IPS-15b (cell line): Measurements from ENCODE around the gene TRIM15.

Source experiments
- H3K27me3 ChIP-seq: one replicate; pipeline ENCODE4 v1.6.1; 2013; ENCODE audit warnings: low read length; ENCODE audit not compliant: control insufficient read depth, insufficient read depth
- H3K36me3 ChIP-seq: one replicate; pipeline ENCODE4 v1.6.1; 2013; ENCODE audit warnings: low read length; ENCODE audit not compliant: control insufficient read depth, insufficient read depth
- H3K4me1 ChIP-seq: one replicate; pipeline ENCODE4 v1.6.1; 2013; ENCODE audit warnings: mild to moderate bottlenecking, low read length; ENCODE audit not compliant: control insufficient read depth, insufficient read depth
- H3K4me3 ChIP-seq: one replicate; pipeline ENCODE4 v1.5.1; 2013; ENCODE audit warnings: low read depth, low read length
- H3K9ac ChIP-seq: one replicate; pipeline ENCODE4 v1.6.1; 2013; ENCODE audit warnings: low read depth, mild to moderate bottlenecking, low read length
- H3K9me3 ChIP-seq: one replicate; pipeline ENCODE4 v1.6.1; 2013; ENCODE audit warnings: mild to moderate bottlenecking, low read length; ENCODE audit not compliant: control insufficient read depth, insufficient read depth

The TRIM15 gene

DNA sequence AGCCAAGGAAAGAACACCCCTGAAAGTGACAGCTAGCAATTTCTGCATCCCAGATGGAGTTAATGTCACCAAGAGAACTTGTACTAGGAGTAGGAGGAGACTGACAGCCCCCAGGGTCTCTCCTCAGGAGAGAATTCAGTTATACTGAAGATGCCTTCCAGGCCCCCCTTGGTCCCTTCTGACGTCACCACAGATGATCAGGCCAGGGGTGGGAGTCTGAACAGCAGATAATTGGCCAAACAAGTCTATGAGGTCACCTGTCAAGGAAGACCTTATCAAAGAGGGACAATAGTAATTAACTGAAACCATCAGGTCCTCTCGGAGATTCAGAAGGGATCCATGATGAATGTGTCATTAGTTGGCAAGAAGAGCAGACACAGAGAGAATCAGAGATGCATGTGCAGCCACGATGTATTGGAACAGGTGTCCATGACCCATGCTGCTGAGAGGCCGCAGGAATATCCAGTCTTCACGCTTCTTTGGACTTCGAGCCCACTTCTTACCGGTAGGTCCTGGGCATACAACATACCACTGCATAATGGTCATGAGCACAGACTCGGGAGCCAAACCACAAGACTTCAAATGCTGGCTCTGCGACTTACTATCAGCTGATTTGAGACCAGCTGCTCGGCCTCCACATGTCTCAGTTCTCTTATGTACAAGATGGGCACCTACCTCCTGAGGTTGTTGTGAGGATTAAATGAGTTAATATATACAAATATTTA, 12.5 kb upstream of the TRIM15 start:
- no peaks in the 10 kb centered on the region for H3K4me1 ChIP-seq
- H3K9ac ChIP-seq, result no peak overlapping the region
- H3K36me3 ChIP-seq, result no peaks in the 10 kb centered on the region
- H3K27me3 ChIP-seq, result peaks cover 3% of the 10 kb centered on the region
- no peak overlapping the region for H3K4me3 ChIP-seq
- no peaks in the 10 kb centered on the region for H3K9me3 ChIP-seq

DNA sequence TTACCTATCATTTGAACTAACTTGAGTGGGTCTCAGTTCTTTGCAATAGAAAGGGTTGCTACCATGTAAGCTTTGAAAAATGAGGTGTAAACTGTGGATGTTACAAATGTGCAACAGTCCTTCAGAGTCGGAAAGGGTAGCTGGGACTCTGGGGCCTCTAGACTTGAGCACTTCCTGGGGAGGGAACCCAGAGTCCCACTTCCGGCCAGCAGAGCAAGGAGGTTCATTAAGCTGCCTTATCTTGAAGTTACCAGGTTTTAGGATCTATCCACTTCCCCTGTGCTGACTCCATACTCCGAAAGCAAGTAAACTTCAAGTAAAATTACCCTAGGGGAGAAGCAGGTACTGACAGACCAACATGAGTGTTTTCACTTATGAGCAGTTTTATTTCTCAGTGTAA, 11.8 kb upstream of the TRIM15 start:
- Histone ChIP-seq H3K4me1 (no peaks in the 10 kb centered on the region), H3K9ac (no peak overlapping the region), H3K27me3 (peaks cover 3% of the 10 kb centered on the region), H3K36me3 (no peaks in the 10 kb centered on the region), H3K9me3 (no peaks in the 10 kb centered on the region), H3K4me3 (no peak overlapping the region)

DNA sequence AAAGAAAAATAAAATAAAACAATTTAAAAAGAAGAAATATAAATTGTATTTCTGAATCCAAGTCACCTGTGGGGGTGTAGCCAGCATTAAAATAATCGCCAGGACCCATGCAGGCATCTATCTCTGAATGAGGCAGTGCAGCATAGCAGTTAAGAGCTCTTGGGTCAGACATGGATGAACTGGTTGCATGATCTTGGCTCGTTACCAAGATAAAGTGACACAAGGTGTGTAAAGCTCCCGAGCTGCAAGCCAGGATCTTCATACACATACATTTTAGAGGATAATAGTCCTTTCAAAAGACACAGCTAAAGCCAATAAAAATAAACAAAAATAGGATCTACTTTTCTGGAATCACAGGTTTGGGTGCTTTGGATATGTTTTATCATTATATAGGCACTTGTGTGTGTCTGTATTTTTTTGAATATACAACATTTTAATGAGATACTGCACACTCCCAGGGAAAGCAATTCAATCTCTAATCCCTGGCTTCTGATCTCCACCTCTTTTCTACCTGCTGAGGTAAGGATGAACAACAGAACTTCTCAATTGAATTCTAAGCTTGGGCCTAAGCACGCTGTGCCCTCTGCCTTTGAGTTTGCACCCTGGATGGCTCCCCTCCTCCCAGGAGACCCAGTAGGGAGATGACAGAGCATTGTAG, 11.2 kb upstream of the TRIM15 start:
- peaks cover 3% of the 10 kb centered on the region for H3K27me3 ChIP-seq
- no peaks in the 10 kb centered on the region for H3K36me3 ChIP-seq
- no peaks in the 10 kb centered on the region for H3K4me1 ChIP-seq
- no peak overlapping the region for H3K9ac ChIP-seq
- no peak overlapping the region for H3K4me3 ChIP-seq
- H3K9me3 ChIP-seq, result no peaks in the 10 kb centered on the region

DNA sequence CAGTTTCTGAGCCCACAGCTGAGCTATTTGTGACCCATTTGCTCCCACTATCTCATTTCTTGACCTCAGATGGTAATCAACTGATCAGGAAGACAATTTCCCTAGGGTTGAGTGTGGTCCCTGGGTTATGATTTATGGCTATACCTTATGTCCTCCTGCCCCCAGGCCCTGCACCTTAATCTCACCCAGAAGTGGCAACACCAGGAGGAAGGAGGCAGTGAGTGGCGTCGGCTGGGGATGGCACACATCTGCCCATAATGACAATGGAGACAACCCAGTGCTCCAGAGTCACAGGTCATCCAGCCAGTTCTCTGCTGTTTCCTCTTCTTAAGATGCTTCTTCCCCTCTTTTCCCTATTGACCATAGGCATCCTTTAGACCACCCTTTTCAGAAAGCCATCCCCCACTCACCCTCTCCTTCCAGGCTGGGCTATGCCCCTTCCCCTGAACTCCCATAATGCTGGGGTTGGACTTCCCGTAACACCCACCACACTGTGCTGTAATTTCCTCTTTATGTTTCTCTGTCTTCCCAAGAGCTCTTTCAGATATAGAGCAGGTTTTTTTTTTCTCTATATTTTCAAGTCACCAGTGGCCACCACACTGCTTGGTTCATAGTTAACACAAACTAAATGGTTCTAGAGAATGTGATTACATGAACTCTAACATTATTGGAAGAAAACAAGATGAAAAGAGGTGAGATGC, 10.3 kb upstream of the TRIM15 start:
- Histone ChIP-seq H3K27me3 (peaks cover 3% of the 10 kb centered on the region), H3K4me1 (no peaks in the 10 kb centered on the region), H3K36me3 (no peaks in the 10 kb centered on the region), H3K9me3 (no peaks in the 10 kb centered on the region), H3K4me3 (no peak overlapping the region), H3K9ac (no peak overlapping the region)

DNA sequence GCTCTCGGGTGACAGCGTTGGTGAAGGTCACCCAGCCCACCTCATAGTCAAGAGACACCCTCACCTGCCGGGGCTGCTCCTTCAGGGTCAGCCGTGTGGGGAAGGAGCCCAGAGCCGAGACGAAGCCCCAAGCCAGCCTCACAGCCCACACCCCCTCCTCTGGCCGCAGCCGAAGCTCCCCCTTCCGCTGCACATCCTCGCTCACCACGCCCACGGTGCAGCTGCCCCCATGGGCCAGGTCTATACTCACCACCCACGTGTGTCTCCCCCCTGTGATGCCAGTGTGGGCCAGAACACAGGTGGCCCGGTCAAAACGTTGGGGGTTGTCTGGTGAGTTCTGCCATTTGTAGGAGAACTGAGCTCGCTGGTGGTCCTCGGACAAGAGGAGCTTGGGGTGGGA, 9.3 kb upstream of the TRIM15 start:
- no peaks in the 10 kb centered on the region for H3K9me3 ChIP-seq
- H3K27me3 ChIP-seq, result peaks cover 11% of the 10 kb centered on the region
- no peaks in the 10 kb centered on the region for H3K36me3 ChIP-seq
- H3K4me3 ChIP-seq, result no peak overlapping the region
- no peak overlapping the region for H3K9ac ChIP-seq
- no peaks in the 10 kb centered on the region for H3K4me1 ChIP-seq

DNA sequence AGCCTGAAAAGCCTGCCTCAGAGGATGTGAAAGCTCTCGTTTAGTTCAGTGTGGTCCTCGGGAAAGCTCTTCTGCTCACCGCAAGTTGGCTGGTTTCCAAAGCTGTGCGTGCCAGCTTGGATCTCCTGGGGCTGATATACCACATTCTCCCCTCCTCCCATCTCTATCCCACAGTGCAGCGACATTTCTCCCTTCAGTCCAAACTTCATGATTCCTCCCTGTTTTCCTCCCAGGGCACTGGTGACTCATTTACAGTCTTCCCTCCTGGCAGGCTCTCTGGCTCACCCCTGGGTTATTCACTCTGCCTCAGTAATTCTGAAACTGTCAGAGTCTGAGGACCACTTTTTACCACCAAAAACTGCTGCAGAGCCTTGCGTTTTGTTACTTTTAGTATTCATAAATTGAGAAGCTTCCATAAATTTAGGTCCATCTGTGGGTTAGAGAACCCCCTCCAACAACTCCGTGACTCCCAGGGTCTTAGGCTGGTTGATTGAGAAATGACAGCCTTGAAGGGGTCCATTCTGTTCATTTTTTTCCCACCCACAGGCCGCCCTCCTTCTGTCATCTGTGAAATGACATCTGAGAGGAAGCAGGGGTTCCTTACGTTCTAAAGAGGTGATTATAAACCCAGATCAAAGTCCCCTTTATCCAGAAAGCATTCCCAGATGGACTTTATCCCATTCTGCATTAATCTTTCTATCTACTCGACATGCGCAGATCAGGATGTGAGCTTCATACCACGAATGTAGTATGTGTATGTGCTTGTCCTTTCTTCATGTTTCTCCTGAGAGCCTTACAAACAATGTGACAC, 8.4 kb upstream of the TRIM15 start:
- H3K4me3 ChIP-seq, result no peak overlapping the region
- no peaks in the 10 kb centered on the region for H3K4me1 ChIP-seq
- peaks cover 13% of the 10 kb centered on the region for H3K27me3 ChIP-seq
- no peaks in the 10 kb centered on the region for H3K9me3 ChIP-seq
- H3K9ac ChIP-seq, result no peak overlapping the region
- no peaks in the 10 kb centered on the region for H3K36me3 ChIP-seq

DNA sequence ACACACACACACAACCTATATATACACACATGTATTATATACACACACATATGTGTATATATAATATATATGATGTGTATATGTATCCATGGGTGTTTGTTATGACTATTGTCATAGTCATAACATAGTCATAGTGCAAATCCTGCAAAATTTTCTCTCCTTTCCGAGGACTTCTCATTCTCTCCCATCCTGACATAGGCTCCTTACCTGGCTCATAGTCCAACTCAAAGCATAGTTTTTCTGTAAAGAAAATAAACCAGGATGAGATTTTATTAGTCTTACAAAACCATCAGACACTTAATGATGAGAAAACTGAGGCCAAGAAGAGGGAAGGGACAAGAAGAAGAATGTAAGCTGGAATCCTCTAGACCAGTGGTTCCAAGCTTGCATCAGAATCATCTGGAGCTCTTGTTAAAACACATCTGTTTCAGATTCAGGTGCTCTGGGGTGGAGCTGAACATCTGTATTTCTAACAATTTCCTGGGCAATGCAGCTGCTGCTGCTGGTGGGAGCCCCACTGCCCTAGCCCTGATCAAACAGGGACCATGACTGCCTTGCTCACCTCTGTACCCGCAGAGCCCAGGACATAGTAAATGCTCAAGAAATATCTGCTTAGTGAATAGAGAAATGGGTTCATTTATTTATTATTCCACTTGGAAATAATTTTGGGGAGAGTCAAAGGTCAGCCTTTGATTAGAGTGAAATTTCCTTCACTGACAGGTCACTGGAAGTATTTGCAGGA, 7.7 kb upstream of the TRIM15 start:
- H3K36me3 ChIP-seq, result no peaks in the 10 kb centered on the region
- H3K9me3 ChIP-seq, result no peaks in the 10 kb centered on the region
- no peak overlapping the region for H3K4me3 ChIP-seq
- no peak overlapping the region for H3K9ac ChIP-seq
- H3K27me3 ChIP-seq, result peaks cover 10% of the 10 kb centered on the region
- no peaks in the 10 kb centered on the region for H3K4me1 ChIP-seq

DNA sequence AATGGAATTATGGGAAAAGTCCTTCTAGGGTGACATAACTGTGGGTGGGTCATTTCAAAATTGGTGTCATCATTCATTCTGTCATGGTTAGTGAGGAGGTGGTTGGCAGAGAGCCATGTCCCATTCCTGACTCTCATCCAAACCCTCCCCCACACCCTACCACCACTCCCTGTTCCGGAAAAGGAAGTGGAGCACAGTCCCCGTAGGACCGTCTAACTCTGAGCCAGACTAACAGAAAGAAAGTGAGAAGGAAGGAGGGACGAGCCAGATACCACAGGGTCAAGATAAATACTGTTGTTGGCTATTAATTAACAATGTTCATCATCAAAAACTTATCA, 7.1 kb upstream of the TRIM15 start:
- H3K9me3 ChIP-seq, result no peaks in the 10 kb centered on the region
- no peaks in the 10 kb centered on the region for H3K36me3 ChIP-seq
- H3K27me3 ChIP-seq, result peaks cover 10% of the 10 kb centered on the region
- no peak overlapping the region for H3K9ac ChIP-seq
- H3K4me3 ChIP-seq, result no peak overlapping the region
- H3K4me1 ChIP-seq, result no peaks in the 10 kb centered on the region

DNA sequence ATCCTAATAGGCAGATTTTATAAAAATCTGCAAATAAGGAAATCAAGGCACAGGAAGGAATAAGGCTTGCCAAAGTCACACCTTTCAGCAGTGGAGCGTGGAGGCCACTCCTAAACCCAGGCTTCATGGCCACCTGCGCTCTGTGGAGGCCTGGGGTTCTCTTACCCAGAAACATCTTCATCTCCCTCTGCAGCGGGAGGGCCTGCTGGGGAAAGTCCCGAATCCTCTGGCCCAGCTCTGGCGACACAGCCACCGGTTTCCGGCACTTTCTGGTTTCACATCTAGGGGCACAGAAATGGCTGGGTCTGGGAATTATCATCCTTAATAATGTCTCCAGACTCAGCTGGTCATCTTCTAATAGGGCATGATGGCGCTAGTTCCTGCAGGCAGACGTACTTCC, 6.6 kb upstream of the TRIM15 start:
- no peaks in the 10 kb centered on the region for H3K36me3 ChIP-seq
- peaks cover 10% of the 10 kb centered on the region for H3K27me3 ChIP-seq
- no peaks in the 10 kb centered on the region for H3K4me1 ChIP-seq
- H3K9ac ChIP-seq, result no peak overlapping the region
- no peaks in the 10 kb centered on the region for H3K9me3 ChIP-seq
- H3K4me3 ChIP-seq, result no peak overlapping the region

DNA sequence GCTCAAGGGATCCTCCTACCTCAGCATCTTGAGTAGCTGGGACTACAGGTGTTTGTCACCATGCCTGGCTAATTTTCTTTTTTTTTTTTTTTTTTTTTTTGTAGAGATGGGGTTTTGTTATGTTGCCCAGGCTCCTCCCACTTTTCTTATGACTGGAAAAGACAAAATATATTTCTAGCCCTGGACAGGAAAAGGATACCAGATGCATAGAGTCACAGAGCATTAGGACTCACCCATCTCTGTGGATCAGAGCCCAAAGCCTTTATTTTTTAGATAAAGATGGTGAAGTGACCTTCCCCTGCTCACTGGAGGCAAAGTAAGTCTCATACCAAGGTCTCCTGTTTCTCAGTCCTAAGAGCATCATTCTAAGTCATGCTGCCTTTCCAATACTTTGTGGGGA, 5.8 kb upstream of the TRIM15 start:
- H3K9me3 ChIP-seq, result no peaks in the 10 kb centered on the region
- H3K4me1 ChIP-seq, result no peaks in the 10 kb centered on the region
- no peak overlapping the region for H3K4me3 ChIP-seq
- peaks cover 10% of the 10 kb centered on the region for H3K27me3 ChIP-seq
- no peaks in the 10 kb centered on the region for H3K36me3 ChIP-seq
- H3K9ac ChIP-seq, result no peak overlapping the region

DNA sequence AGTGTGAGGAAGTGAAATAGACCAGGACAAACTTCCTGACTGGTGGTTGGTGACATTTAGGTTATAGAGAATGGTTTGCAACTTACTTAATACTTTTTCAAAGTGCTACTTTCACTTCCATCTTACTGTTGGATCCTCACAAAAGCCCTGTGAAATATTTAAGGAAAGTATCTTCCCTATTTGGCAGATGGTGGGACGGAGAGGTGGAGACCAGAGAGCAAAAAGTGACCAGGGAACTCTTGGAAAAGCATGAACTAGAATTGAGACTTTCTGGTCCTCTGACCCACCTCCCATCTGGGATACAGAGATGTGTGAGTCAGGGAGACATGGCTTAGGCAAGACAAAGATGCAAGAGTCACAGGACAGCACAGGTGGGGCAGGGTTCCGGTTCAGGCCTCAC, 5.3 kb upstream of the TRIM15 start:
- H3K36me3 ChIP-seq, result no peaks in the 10 kb centered on the region
- H3K9me3 ChIP-seq, result no peaks in the 10 kb centered on the region
- peaks cover 10% of the 10 kb centered on the region for H3K27me3 ChIP-seq
- no peaks in the 10 kb centered on the region for H3K4me1 ChIP-seq
- H3K9ac ChIP-seq, result no peak overlapping the region
- H3K4me3 ChIP-seq, result no peak overlapping the region
